Astrocyte (in vitro differentiated cells and primary cell): ENCODE results near the gene RBM24. TPM values are rescaled to one million over a fixed set of nuclear protein-coding genes. Genes with fewer than 3 reads are reported as not detected.

Experiments
- DNase-seq: peaks from one replicate; pipeline ENCODE4 v3.0.0-alpha.2; 2010; ENCODE audit warnings: low read depth
- FAIRE-seq: peaks from 2 replicates; lab custom pipeline; 2011; peaks lifted over from hg19 to GRCh38; lab: Jason Lieb, UNC
- H2AFZ ChIP-seq: 2 replicates; pipeline ENCODE4 v1.6.0; 2012; ENCODE audit warnings: low read depth, low read length, inconsistent platforms
- H3K27ac ChIP-seq: 2 replicates; pipeline ENCODE4 v1.5.1; 2011; ENCODE audit warnings: low read depth, low read length, inconsistent platforms
- H3K27me3 ChIP-seq: 2 replicates; pipeline ENCODE4 v1.6.0; 2011; ENCODE audit warnings: low read length, inconsistent platforms; ENCODE audit not compliant: insufficient read depth
- H3K36me3 ChIP-seq: 2 replicates; pipeline ENCODE4 v1.5.1; 2011; ENCODE audit warnings: low read length, inconsistent platforms; ENCODE audit not compliant: insufficient read depth
- H3K4me1 ChIP-seq: 2 replicates; pipeline ENCODE4 v1.5.1; 2011; ENCODE audit warnings: low read length, inconsistent platforms; ENCODE audit not compliant: insufficient read depth
- H3K4me2 ChIP-seq: 2 replicates; pipeline ENCODE4 v1.6.0; 2012; ENCODE audit warnings: low read length, inconsistent platforms
- H3K4me3 ChIP-seq: 2 replicates; pipeline ENCODE4 v1.5.1; 2011; ENCODE audit warnings: low read depth, mild to moderate bottlenecking, low read length, inconsistent platforms; ENCODE audit not compliant: insufficient read depth
- H3K79me2 ChIP-seq: 2 replicates; pipeline ENCODE4 v1.6.0; 2012; ENCODE audit warnings: mild to moderate bottlenecking, low read length, inconsistent platforms; ENCODE audit not compliant: insufficient read depth
- H3K9ac ChIP-seq: 2 replicates; pipeline ENCODE4 v1.6.0; 2012; ENCODE audit warnings: mild to moderate bottlenecking, low read length, inconsistent platforms
- H3K9me3 ChIP-seq: 2 replicates; pipeline ENCODE4 v1.5.1; 2012; ENCODE audit warnings: low read depth, mild to moderate bottlenecking, low read length, inconsistent platforms; ENCODE audit not compliant: insufficient read depth
- H4K20me1 ChIP-seq: 2 replicates; pipeline ENCODE4 v1.6.0; 2012; ENCODE audit warnings: low read length, inconsistent platforms; ENCODE audit not compliant: insufficient read depth
- H3K27ac Mint-ChIP-seq: one replicate; pipeline ENCODE4 v1.8.0; 2021; ENCODE audit warnings: mild to moderate bottlenecking, mixed read lengths; ENCODE audit not compliant: unreplicated experiment
- H3K27me3 Mint-ChIP-seq: one replicate; pipeline ENCODE4 v1.8.0; 2021; ENCODE audit warnings: low read depth, mixed read lengths; ENCODE audit not compliant: unreplicated experiment
- H3K36me3 Mint-ChIP-seq: one replicate; pipeline ENCODE4 v1.8.0; 2021; ENCODE audit warnings: low read depth, mixed read lengths; ENCODE audit not compliant: unreplicated experiment
- H3K4me1 Mint-ChIP-seq: one replicate; pipeline ENCODE4 v1.8.0; 2021; ENCODE audit warnings: low read depth, mixed read lengths; ENCODE audit not compliant: unreplicated experiment
- H3K4me3 Mint-ChIP-seq: one replicate; pipeline ENCODE4 v1.8.0; 2021; ENCODE audit warnings: mild to moderate bottlenecking, moderate library complexity, mixed read lengths; ENCODE audit not compliant: unreplicated experiment
- H3K9me3 Mint-ChIP-seq: one replicate; pipeline ENCODE4 v1.8.0; 2021; ENCODE audit warnings: mild to moderate bottlenecking, mixed read lengths; ENCODE audit not compliant: unreplicated experiment
- EZH2 ChIP-seq: IDR thresholded peaks from 2 replicates; pipeline ENCODE4 v1.6.1; 2012; ENCODE audit warnings: mild to moderate bottlenecking, low read length, inconsistent platforms; ENCODE audit not compliant: insufficient read depth
- total RNA-seq: library from RNA; stranded (reverse); gene quantifications from 2 replicates; pipeline ENCODE4 v1.2.1, GENCODE V29; 2021
- TF ChIP-seq, protein P1 (sequence below): IDR thresholded peaks from 2 replicates; pipeline ENCODE4 v1.5.1; 2011; ENCODE audit warnings: low read depth, mild to moderate bottlenecking, inconsistent platforms, low read length, moderate library complexity; ENCODE audit not compliant: insufficient read depth

Gene RBM24
- total RNA-seq, 1 donor from 2014 or later = 22.7 TPM

- H3K4me1 Mint-ChIP-seq = peaks cover 19% of the 10 kb centered on the region
- peak overlapping the region; percentile 91 for H3K4me2 ChIP-seq
- peaks cover 7% of the 10 kb centered on the region for H3K36me3 Mint-ChIP-seq
- peak overlapping the region; percentile 79 for H3K4me3 ChIP-seq
- H3K9ac ChIP-seq = peak overlapping the region; percentile 95
- peaks cover 11% of the 10 kb centered on the region for H3K36me3 ChIP-seq
- no peak for DNase-seq
- H3K9me3 ChIP-seq = no peaks in the 10 kb centered on the region
- peak overlapping the region; percentile 85 for H3K4me3 Mint-ChIP-seq
- H3K27me3 Mint-ChIP-seq = peaks cover 6% of the 10 kb centered on the region
- H2AFZ ChIP-seq = no peak overlapping the region
- peaks cover 24% of the 10 kb centered on the region for H3K4me1 ChIP-seq
- H3K79me2 ChIP-seq = peaks cover 22% of the 10 kb centered on the region
- no peaks in the 10 kb centered on the region for H3K9me3 Mint-ChIP-seq
- H3K27ac ChIP-seq = peak overlapping the region; percentile 64
- TF ChIP-seq EZH2 = no peak
- TF ChIP-seq, protein P1, sequence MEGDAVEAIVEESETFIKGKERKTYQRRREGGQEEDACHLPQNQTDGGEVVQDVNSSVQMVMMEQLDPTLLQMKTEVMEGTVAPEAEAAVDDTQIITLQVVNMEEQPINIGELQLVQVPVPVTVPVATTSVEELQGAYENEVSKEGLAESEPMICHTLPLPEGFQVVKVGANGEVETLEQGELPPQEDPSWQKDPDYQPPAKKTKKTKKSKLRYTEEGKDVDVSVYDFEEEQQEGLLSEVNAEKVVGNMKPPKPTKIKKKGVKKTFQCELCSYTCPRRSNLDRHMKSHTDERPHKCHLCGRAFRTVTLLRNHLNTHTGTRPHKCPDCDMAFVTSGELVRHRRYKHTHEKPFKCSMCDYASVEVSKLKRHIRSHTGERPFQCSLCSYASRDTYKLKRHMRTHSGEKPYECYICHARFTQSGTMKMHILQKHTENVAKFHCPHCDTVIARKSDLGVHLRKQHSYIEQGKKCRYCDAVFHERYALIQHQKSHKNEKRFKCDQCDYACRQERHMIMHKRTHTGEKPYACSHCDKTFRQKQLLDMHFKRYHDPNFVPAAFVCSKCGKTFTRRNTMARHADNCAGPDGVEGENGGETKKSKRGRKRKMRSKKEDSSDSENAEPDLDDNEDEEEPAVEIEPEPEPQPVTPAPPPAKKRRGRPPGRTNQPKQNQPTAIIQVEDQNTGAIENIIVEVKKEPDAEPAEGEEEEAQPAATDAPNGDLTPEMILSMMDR = no peak
- no peak overlapping the region for H3K27ac Mint-ChIP-seq
- peaks cover 4% of the 10 kb centered on the region for H4K20me1 ChIP-seq
- no peaks in the 10 kb centered on the region for H3K27me3 ChIP-seq
- FAIRE-seq = no peak
Measured at GRCh38 chr6:17283074-17283473, 1.9 kb downstream of the RBM24 start.

- Mint-ChIP-seq H3K9me3 (no peaks in the 10 kb centered on the region), H3K27me3 (peaks cover 9% of the 10 kb centered on the region), H3K4me3 (no peak overlapping the region), H3K36me3 (peaks cover 21% of the 10 kb centered on the region), H3K4me1 (no peaks in the 10 kb centered on the region), H3K27ac (no peak overlapping the region)
- Histone ChIP-seq H3K4me1 (no peaks in the 10 kb centered on the region), H3K4me3 (no peak overlapping the region), H3K36me3 (peaks cover 32% of the 10 kb centered on the region), H3K79me2 (no peaks in the 10 kb centered on the region), H3K27me3 (no peaks in the 10 kb centered on the region), H3K27ac (no peak overlapping the region), H3K4me2 (no peak overlapping the region), H3K9ac (no peak overlapping the region), H2AFZ (no peak overlapping the region), H4K20me1 (peaks cover 14% of the 10 kb centered on the region), H3K9me3 (no peaks in the 10 kb centered on the region)
- TF ChIP-seq EZH2 = no peak
- TF ChIP-seq, protein P1 = no peak
- DNase-seq (no peak), FAIRE-seq (no peak)
Measured at GRCh38 chr6:17289630-17290061, 8.5 kb downstream of the RBM24 start.

DNA sequence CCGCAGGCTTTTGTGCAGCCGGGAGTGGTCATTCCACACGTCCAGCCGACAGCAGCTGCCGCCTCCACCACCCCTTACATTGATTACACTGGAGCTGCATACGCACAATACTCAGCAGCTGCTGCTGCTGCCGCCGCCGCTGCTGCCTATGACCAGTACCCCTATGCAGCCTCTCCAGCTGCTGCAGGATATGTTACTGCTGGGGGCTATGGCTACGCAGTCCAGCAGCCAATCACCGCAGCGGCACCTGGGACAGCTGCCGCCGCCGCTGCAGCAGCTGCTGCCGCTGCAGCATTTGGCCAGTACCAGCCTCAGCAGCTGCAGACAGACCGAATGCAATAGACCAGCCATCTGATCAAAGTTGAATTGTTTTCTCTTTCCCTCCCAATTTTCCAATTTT, 10.6 kb downstream of the RBM24 start:
- H3K4me1 Mint-ChIP-seq = no peaks in the 10 kb centered on the region
- Histone ChIP-seq H2AFZ (no peak overlapping the region), H3K9me3 (no peaks in the 10 kb centered on the region), H3K4me2 (no peak overlapping the region), H3K4me3 (no peak overlapping the region), H3K27me3 (no peaks in the 10 kb centered on the region), H3K4me1 (no peaks in the 10 kb centered on the region), H3K36me3 (peaks cover 21% of the 10 kb centered on the region), H3K9ac (no peak overlapping the region), H3K79me2 (no peaks in the 10 kb centered on the region), H4K20me1 (peaks cover 9% of the 10 kb centered on the region), H3K27ac (no peak overlapping the region)
- H3K4me3 Mint-ChIP-seq = no peak overlapping the region
- H3K36me3 Mint-ChIP-seq = peaks cover 14% of the 10 kb centered on the region
- peaks cover 5% of the 10 kb centered on the region for H3K27me3 Mint-ChIP-seq
- H3K27ac Mint-ChIP-seq = no peak overlapping the region
- H3K9me3 Mint-ChIP-seq = peaks cover 2% of the 10 kb centered on the region
- DNase-seq = no peak
- no peak for FAIRE-seq
- no peak for TF ChIP-seq EZH2
- TF ChIP-seq, protein P1 = no peak
